Cardiac septum (tissue), 1 donor: ENCODE measurements around the gene DSCAML1. TPM values are rescaled to one million over a fixed set of nuclear protein-coding genes. Genes with fewer than 3 reads are reported as not detected.

Experiments used
- DNase-seq: peaks from one replicate; pipeline ENCODE4 v3.0.0-alpha.2; 2020; ENCODE audit warnings: low spot score
- intact Hi-C: fragments of 100-400 bp; cut with DNase I; formaldehyde crosslinking; loops from one replicate; pipeline ENCODE4 v1.14.0; 2022
- total RNA-seq: library from RNA; stranded (reverse); fragmentation: NEBNext Ultra II Directional; extraction: Animal tissue kit (Norgen Biotek cat#: 25700); gene quantifications from one replicate; pipeline ENCODE4 v1.2.1, GENCODE V29; 2021
- donor health status: DM: no; HTN: no; CAD: no.

Gene DSCAML1
- total RNA-seq, 1 donor from 2014 or later: 1.2 TPM

- intact Hi-C loops: no loop called here
- DNase-seq: no peak
These were observed 290.0 kb downstream of the DSCAML1 start for GRCh38 chr11:117506971-117507370.

GRCh38 chr11:117505285-117505970 lies 291.6 kb downstream of the DSCAML1 start:
- no peak for DNase-seq
- intact Hi-C loops: no loop called here

DNA sequence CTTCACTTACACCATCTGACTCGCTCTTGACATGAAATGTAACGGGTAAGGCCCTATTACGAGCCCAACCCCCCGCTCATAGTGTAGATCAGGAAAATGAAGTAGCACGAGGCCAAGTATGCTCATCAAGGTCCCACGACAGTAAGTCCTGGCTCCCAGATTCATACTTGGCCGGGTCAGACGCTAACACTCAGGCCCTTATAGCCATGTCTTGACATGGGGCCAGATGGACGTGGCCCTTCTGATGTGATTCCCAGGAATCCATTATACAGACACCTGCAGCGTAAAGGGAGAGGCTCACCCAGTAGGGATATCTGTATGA lies 294.3 kb downstream of the DSCAML1 start:
- no peak for DNase-seq
- intact Hi-C loops: no loop called here

DNA sequence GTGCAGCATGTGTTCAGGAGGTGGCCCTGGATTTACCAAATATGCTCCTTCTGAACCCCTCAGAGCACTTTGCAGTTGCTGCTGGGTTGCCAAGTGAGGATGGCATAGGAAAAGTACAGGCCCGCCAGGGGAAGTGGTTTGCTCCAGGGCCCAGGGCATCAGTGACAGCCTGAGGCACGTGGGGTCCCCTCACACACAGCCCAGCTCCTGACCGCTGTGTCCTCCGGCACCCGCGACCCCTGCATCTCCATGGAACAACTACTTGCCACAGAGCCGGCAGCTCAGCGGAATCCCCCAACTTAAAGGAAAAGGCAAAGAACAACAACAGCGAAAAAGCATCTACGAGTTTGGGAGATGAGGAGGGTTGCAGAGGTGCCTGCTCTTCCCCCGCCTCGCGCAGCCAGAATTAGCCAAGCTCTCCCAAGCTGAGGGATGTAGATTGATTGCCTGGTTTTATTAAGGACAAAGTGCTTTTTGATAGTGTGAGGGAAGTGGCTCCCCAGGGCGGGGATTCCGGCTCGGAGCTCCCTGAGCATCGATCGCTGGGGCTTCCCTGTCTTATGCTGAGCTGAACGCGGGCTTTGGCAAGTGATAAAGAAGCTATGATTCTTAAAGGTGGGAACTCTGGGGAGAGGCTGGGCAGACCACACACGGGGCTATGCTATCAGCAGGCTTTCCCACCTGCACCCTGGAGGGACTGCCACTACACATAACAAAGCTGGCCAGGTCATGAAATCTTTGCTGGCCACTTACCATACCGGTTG lies 294.8 kb downstream of the DSCAML1 start:
- no peak for DNase-seq
- intact Hi-C loops: no loop called here

- intact Hi-C loops: no loop called here
- DNase-seq: no peak
These were observed 295.6 kb downstream of the DSCAML1 start for GRCh38 chr11:117501237-117501898.

GRCh38 chr11:117498791-117499190 lies 298.2 kb downstream of the DSCAML1 start:
- DNase-seq: no peak
- intact Hi-C loops: no loop called here

- DNase-seq: no peak
- intact Hi-C loops: no loop called here
These were observed 299.6 kb downstream of the DSCAML1 start for GRCh38 chr11:117497206-117497951.

DNA sequence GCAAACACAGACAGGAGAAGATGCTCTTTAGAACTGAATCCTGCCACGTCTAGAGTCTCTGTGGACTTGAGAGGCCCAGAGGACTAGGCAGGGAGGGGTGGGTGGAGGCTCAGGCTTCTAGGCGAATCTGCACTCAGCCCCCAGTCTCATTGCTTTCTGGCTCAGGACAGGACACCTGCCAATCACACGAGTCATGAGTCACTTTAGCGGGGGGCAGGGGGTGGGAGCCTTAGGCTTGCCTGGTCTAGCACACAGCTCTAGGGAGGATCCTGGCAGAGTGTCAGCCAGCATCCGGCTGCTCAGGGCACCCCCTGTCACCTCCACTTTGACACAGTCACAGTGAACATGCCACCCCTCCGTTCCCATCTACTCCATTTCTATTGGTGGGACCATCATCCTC lies 301.7 kb downstream of the DSCAML1 start:
- DNase-seq: no peak

GRCh38 chr11:117492578-117493251 lies 304.3 kb downstream of the DSCAML1 start:
- intact Hi-C loops: no loop called here
- no peak for DNase-seq

More for the DNA sequence above, 301.7 kb downstream of the DSCAML1 start:
- intact Hi-C loops: no loop called here

GRCh38 chr11:117490911-117491310 lies 306.1 kb downstream of the DSCAML1 start:
- intact Hi-C loops: no loop called here
- no peak for DNase-seq

DNA sequence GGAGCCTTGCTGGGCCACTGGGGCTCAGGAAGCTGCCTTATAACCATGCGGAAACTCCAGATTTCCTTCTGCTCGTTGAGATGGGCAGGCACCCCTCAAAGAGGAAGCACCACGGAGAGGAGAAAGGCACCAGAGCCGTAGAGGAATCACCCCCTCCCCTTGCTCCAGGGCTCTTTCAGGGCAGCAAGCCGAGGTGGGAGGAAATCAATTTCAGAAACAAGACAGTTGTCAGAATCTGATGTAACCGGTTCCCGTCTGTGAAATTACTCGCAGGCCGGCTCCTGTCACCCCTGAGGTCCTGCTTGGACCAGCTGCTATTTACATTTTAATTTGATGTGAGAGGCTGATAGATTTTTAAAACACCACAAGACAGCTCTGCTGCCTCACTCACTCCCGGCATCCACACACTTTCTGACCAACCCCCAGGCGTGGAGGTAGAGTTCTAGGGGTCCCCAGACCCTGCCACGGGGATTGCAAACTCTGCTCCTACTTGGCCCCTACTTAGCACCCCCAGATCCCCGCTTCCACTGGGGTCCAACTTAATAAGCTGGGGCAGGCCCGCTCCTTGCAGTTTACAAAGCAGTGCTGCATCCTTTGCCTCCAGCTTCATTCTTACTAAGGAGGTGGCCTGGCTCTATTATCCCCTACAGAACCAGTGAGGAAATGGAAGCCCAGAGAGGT lies 306.9 kb downstream of the DSCAML1 start:
- intact Hi-C loops: no loop called here
- no peak for DNase-seq

GRCh38 chr11:117488996-117489952 lies 307.7 kb downstream of the DSCAML1 start:
- intact Hi-C loops: no loop called here
- DNase-seq: no peak

DNA sequence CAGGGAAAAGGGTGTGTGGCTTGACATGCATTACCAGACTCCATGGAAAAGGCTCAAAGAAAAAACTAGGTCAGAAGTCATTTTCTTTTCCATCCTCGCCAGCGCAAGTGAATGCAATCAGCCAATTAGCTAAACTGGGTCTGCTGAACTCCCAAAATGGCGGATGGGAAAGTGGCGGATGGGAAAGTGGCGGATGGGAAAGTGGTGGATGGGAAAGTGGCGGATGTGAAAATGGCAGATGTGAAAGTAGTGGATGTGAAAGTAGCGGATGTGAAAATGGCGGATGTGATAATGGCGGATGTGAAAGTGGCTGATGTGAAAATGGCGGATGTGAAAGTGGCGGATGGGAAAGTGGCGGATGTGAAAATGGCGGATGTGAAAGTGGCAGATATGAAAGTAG lies 311.0 kb downstream of the DSCAML1 start:
- DNase-seq: no peak
- intact Hi-C loops: no loop called here

GRCh38 chr11:117484156-117484555 lies 312.9 kb downstream of the DSCAML1 start:
- DNase-seq: no peak
- intact Hi-C loops: no loop called here

DNA sequence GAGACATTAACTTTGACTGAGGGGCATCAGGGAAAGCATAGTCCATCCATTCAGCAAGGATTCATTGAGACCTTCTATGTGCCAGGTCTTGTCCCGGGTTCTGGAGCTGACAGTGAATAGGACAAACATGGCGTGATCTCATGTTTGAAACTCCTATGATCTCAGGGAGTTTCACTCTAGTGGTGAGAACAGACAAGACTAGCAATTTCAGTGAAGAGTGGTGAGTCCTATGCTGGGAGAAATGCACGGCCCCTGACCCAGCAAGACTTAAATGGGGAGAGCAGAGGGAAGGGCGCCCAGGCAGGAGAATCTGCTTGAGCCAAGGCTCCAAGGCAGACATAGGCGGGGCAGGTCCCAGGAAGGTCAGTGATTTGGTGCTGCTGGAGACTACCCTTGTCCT lies 313.6 kb downstream of the DSCAML1 start:
- DNase-seq: no peak
- intact Hi-C loops: no loop called here

- no peak for DNase-seq
- intact Hi-C loops: no loop called here
These were observed 314.1 kb downstream of the DSCAML1 start for GRCh38 chr11:117482881-117483280.

GRCh38 chr11:117481885-117482284 lies 315.1 kb downstream of the DSCAML1 start:
- DNase-seq: no peak
- intact Hi-C loops: no loop called here

DNA sequence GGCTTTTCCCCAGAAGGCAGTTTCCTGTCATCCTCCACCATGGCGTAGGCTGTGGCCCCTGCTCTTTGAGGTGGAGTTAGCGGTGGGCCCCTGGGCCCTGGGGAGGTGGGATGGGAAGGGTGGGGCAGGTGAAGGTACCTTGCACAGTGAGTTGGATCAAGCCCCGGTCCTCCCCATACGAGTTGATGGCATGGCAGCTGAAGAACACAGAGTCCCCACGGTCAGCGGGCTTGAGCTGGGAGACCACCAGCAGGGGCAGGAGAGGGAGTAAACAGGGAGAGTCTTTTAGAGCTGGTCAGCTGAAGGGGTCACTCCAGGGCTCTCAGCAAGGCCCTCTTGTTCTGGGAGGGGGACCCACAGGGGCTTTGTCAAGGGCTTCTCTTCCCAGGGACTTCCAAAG lies 316.0 kb downstream of the DSCAML1 start:
- DNase-seq: no peak
- intact Hi-C loops: no loop called here
